GM21576 (cell line): ENCODE measurements around the gene UBE2B.
"Not testable (repeated sequence)": the region's sequence is repeated elsewhere in the genome, so short reads cannot be mapped to it uniquely, and the experiment has no call there.

Experiments used
- ATAC-seq: cut with Tn5 transposase; IDR thresholded peaks from one replicate; pipeline ENCODE4 v1.9.1; 2021; ENCODE audit warnings: mild to moderate bottlenecking, moderate library complexity; ENCODE audit not compliant: unreplicated experiment

UBE2B gene

GRCh38 chr5:134370871-134371833 lies at the start of gene UBE2B:
UBE2B (plus strand) TSS chr5:134371569; CDS start chr5:134371596, 27 bp downstream.
- ATAC-seq = peak; percentile 71

GRCh38 chr5:134327327-134327726 lies 44.0 kb upstream of the UBE2B start:
- no peak for ATAC-seq

DNA sequence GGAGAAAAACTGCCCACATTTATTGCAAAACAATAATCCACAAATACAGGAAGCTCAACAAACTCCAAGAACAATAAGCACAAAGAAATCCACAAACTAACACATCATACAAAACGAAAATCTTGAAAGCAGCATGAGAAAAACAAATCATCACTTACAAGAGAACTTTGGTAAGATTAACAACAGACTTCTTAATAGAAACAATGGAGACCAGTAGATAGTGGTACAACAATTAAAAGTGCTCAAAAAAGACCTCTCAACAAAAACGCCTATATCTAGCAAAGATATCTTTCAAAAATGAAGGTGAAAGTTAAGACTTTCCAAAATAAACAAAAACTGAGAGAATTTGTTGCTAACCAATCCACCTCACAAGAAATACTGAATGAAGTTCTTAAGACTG lies 42.8 kb upstream of the UBE2B start:
- ATAC-seq = no peak

GRCh38 chr5:134336833-134337232 lies 34.5 kb upstream of the UBE2B start:
- ATAC-seq = not testable (repeated sequence)

- ATAC-seq = not testable (repeated sequence)
These were observed 27.9 kb upstream of the UBE2B start for GRCh38 chr5:134343500-134343899.

GRCh38 chr5:134345476-134345875 lies 25.9 kb upstream of the UBE2B start:
- ATAC-seq = not testable (repeated sequence)

GRCh38 chr5:134345996-134346395 lies 25.4 kb upstream of the UBE2B start:
- no peak for ATAC-seq

- ATAC-seq = no peak
These were observed 21.9 kb upstream of the UBE2B start for GRCh38 chr5:134349463-134349862.

- ATAC-seq = no peak
These were observed 15.7 kb upstream of the UBE2B start for GRCh38 chr5:134355681-134356080.

DNA sequence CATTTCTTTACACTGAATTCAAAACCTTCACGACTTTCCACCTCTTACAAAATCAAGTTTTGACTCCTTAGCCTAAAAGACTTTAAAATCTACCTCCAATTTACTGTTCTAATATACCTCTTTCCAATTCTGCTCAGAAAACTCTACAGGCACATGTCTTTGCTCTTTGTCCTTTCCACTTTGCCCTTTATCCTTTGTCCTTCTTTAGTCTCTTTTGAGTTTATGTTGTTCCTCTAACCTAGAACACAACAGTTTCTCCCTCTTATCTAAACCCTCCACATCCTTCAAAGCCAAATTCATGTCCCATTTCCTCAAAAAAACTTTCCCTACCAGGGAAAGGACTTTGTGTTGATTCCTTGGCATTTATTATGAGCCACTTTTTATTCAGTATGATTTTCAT lies 5.8 kb upstream of the UBE2B start:
- no peak for ATAC-seq

DNA sequence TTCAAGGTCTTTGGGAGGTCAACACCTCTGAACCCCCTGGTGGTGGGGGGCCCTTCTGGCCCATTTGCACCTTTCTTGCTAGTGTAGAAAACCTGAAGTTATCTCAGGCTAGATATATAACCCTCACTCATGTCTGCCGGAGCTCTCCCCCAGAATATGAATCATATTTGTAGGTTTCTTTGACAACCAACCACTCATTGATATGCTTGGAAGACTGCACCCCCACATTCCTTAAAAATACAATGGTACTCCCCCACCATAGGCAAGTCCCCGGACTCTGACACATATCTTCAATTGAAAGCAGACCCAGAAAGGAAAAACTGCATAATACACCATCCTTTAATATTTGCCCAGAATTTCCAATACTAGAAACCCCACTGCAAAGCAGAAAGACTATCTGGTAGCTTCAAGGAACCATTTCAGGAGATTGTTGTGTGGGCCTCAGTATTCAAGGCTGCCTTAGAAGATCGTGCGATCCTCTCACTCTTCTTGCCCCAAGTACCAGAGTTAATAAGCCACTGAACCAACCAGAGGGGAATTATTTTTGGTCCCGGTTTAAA lies 978 bp upstream of the UBE2B start:
- peak; percentile 10 for ATAC-seq

DNA sequence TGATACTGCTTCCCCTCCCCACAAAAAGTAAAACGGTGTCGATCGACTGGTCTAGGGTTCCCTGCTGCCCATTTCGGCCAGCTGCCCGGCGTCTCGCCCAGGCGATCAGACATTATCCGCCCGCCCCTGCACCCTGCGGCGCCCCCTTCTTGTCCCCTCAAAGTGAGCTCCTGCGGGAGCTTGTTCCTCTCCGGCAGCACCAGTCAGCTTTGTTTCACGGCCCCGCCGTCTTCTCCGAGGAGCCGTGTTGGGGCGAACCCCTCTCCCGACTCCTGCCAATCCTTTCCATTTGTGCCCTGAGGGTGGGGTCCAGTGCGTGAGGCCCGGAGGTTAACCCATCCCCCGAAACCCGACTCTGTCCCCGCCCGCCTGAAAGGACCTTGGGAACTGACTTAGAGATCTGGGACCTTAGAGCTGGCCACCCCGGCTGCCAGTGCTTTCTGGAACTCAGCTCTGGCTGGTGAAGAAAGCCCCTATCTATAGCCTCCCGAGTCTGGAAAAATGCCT lies 518 bp downstream of the UBE2B start:
- no peak for ATAC-seq

GRCh38 chr5:134373633-134374032 lies 2.3 kb downstream of the UBE2B start:
- not testable (repeated sequence) for ATAC-seq

DNA sequence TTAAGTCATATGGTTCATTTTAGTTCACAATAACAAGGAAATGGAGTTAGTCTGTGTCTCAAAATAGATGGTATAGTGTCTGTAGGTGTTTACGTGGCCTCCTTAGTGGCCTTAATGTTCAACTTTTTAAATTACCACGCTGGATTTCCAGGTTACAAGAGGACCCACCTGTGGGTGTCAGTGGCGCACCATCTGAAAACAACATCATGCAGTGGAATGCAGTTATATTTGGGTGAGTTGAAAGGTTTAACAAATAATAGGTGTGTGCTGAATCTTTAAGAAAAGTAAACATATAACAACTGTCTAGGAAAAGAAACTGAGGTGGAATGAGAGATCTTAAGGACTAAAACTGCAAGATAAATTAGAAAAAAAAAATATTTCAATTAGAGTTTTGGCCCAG lies 2.9 kb downstream of the UBE2B start:
- no peak for ATAC-seq

GRCh38 chr5:134380346-134380745 lies 9.0 kb downstream of the UBE2B start:
- ATAC-seq = no peak

GRCh38 chr5:134382204-134382603 lies 10.8 kb downstream of the UBE2B start:
- not testable (repeated sequence) for ATAC-seq

DNA sequence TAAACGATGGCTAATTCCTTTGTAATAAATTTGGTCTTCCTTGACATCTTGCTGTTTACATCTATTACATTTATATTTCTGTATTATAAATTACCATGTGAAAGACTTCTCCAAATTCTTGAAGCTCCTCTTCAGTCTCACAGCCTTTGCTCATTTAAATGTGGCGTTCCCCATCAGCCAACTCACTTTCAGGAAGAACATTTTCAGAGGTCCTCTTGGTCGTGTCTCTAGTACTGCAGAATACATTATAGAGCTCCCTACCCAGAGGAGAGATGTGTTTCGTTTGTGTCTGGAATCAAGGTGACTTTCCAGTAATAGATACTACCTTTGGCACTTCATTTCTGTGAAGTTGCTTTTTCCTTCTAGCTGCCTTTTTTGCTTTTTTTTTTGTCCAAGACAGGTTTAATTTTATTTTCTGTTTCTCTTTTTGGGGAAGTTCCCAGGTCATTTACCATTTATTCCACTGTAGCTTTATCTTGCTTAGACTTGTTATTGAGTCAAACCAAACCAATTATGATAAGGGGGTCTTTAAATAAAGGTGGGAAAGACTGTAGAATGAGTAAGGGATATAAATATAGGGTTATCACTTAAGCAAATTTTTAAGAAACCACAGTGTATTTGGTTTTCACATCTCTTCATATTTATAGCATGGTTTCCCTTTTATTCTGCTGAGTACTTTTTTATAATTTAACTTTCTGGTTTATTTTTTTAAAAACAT lies 12.8 kb downstream of the UBE2B start:
- ATAC-seq = no peak

- ATAC-seq = no peak
These were observed 16.1 kb downstream of the UBE2B start for GRCh38 chr5:134387443-134387842.

DNA sequence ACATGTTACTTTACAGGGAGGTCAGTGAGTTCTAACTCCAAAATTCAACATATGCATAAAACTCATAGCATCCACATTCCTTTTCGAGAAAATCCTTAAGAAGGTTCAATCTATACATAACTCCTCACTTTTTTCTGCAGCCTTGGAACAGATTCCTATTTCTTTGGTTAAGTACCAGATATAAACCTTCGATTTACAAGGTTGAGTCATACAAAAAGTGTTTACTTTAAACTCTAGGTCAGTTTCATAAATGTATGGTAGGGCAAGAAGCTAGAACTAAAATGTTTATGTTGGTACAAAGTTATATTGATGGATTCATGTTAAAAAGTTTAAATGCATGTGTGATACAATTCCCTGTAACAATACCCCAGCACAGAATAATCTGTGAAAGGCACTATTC lies 20.9 kb downstream of the UBE2B start:
- ATAC-seq = no peak

GRCh38 chr5:134394932-134395331 lies 23.6 kb downstream of the UBE2B start:
- no peak for ATAC-seq

- no peak for ATAC-seq
These were observed 24.9 kb downstream of the UBE2B start for GRCh38 chr5:134396274-134396673.
